Measurements from ENCODE around the gene PDE6H.

Gene PDE6H

GRCh38 chr12:14931791-14932560 is 40.9 kb upstream of the PDE6H start:
- H3K27ac ChIP-seq = no peak overlapping the region
- TF ChIP-seq CTCF (conservative IDR thresholded peaks at IDR 0.05) = no peak

GRCh38 chr12:14934511-14934910 is 38.3 kb upstream of the PDE6H start:
- peak overlapping the region; percentile 90 for H3K27ac ChIP-seq
- TF ChIP-seq CTCF (conservative IDR thresholded peaks at IDR 0.05) = no peak

GRCh38 chr12:14935031-14935430 is 37.8 kb upstream of the PDE6H start:
- no peak for TF ChIP-seq CTCF (conservative IDR thresholded peaks at IDR 0.05)

GRCh38 chr12:14936224-14936861 is 36.5 kb upstream of the PDE6H start:
- peak overlapping the region; percentile 90 for H3K27ac ChIP-seq
- TF ChIP-seq CTCF (conservative IDR thresholded peaks at IDR 0.05) = peak; percentile 15; the same call in 1 of the 2 replicates

More at GRCh38 chr12:14935031-14935430, 37.8 kb upstream of the PDE6H start:
- peak overlapping the region; percentile 90 for H3K27ac ChIP-seq

DNA sequence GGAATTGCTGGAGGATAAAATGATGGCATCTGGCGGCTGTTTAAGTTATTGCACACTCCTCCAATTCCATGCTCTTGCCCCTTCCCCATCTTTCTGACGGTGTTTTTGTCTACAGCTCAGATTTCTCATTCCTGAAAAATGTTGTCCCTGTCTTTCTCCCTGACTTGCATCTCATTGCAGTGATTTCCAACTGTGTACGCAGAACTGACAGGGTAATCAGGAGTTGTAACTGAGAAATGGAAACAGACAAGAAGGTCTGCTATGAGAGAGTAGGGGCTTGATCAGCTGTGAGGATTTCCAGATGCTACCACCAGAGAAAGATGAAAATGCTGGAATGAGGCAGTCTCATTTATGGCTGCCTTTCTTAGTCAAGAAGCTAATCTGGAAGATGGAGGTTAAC is 35.8 kb upstream of the PDE6H start:
- H3K27ac ChIP-seq = peak overlapping the region; percentile 90
- no peak for TF ChIP-seq CTCF (conservative IDR thresholded peaks at IDR 0.05)

GRCh38 chr12:14937689-14938088 is 35.2 kb upstream of the PDE6H start:
- H3K27ac ChIP-seq = peak overlapping the region; percentile 90
- TF ChIP-seq CTCF (conservative IDR thresholded peaks at IDR 0.05) = no peak

DNA sequence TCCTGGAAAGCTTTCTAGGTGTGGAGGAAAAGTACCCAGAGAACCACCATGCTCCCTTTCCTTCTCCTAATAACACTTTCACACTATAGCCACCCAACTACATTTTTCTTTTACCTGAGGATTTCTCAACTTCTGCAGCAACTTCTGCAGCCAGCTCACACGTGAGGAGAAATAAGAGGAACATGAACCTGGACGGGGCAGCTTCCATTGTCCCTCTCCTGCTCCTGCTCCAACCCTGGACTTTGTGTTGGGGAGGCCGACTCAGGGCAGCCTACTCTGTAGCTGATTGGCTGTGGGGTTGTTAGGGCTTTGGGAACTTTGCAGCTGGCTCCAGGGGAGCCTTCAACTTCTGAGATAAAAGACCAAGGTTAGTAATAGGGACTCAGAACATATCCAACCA is 34.5 kb upstream of the PDE6H start, which contains the start of gene ERP27:
Gene ERP27, minus strand, starts transcription at position 237 of the 400 bp plus-strand sequence. Its CDS starts 29 bp downstream, at position 208.
- H3K27ac ChIP-seq = peak within 1 kb of the TSS; percentile 90
- no peak for TF ChIP-seq CTCF (conservative IDR thresholded peaks at IDR 0.05)
